Endometrium (tissue), 2 donors: ENCODE data around the gene PRKCH.

Experiments
- FAIRE-seq: peaks from 2 replicates; lab custom pipeline; 2012; peaks lifted over from hg19 to GRCh38; lab: Jason Lieb, UNC
- donor health status: control.
- donor health status: control.

PRKCH gene

GRCh38 chr14:61430066-61430757, 108.8 kb downstream of the PRKCH start:
- FAIRE-seq, result no peak

GRCh38 chr14:61433169-61433568, 111.8 kb downstream of the PRKCH start:
- FAIRE-seq, result no peak

- FAIRE-seq, result no peak
These were observed 112.4 kb downstream of the PRKCH start for GRCh38 chr14:61433828-61434227.

- FAIRE-seq, result no peak
These were observed 112.9 kb downstream of the PRKCH start for GRCh38 chr14:61434311-61434710.

- no peak for FAIRE-seq
These were observed 114.4 kb downstream of the PRKCH start for GRCh38 chr14:61435563-61436337.

- no peak for FAIRE-seq
These were observed 116.0 kb downstream of the PRKCH start for GRCh38 chr14:61437381-61437780.

GRCh38 chr14:61438036-61438435, 116.7 kb downstream of the PRKCH start:
- no peak for FAIRE-seq

GRCh38 chr14:61438497-61438859, 117.1 kb downstream of the PRKCH start:
- FAIRE-seq, result no peak

- FAIRE-seq, result no peak
These were observed 117.7 kb downstream of the PRKCH start for GRCh38 chr14:61438860-61439765.

GRCh38 chr14:61439779-61440418, 118.5 kb downstream of the PRKCH start:
- FAIRE-seq, result no peak

- no peak for FAIRE-seq
These were observed 122.1 kb downstream of the PRKCH start for GRCh38 chr14:61443481-61443880.

GRCh38 chr14:61444215-61444768, 122.9 kb downstream of the PRKCH start:
- FAIRE-seq, result no peak

- FAIRE-seq, result no peak
These were observed 130.1 kb downstream of the PRKCH start for GRCh38 chr14:61451491-61451890.

GRCh38 chr14:61451891-61452400, 130.6 kb downstream of the PRKCH start:
- no peak for FAIRE-seq

- FAIRE-seq, result no peak
These were observed 131.1 kb downstream of the PRKCH start for GRCh38 chr14:61452452-61452851.

- FAIRE-seq, result no peak
These were observed 131.9 kb downstream of the PRKCH start for GRCh38 chr14:61453103-61453767.

- FAIRE-seq, result no peak
These were observed 133.2 kb downstream of the PRKCH start for GRCh38 chr14:61454545-61454944.

GRCh38 chr14:61455351-61455750, 134.0 kb downstream of the PRKCH start:
- no peak for FAIRE-seq

GRCh38 chr14:61456720-61457119, 135.3 kb downstream of the PRKCH start:
- peak; percentile 55 for FAIRE-seq

- no peak for FAIRE-seq
These were observed 137.4 kb downstream of the PRKCH start for GRCh38 chr14:61458766-61459165.

- FAIRE-seq, result no peak
These were observed 137.8 kb downstream of the PRKCH start for GRCh38 chr14:61459229-61459628.
